CD4-positive, alpha-beta T cell (primary cell): ENCODE results near the gene PIGU. TPM values are rescaled to one million over a fixed set of nuclear protein-coding genes. Genes with fewer than 3 reads are reported as not detected.
"Not testable (repeated sequence)": the region's sequence is repeated elsewhere in the genome, so short reads cannot be mapped to it uniquely, and the experiment has no call there.

ENCODE experiments used
- ATAC-seq: fragments of 200-7000 bp; cut with Tn5 transposase; one replicate; pipeline ENCODE4 v1.10.0; 2022; ENCODE audit warnings: mild to moderate bottlenecking; ENCODE audit not compliant: poor library complexity
- CTCF ChIA-PET: fragments of 350-600 bp; sonication (Branson Sonifier 250); formaldehyde crosslinking; loops from one replicate; lab custom pipeline; 2021; ENCODE audit warnings: antibody characterized with exemption, inconsistent platforms; lab: Charles Lee
- POLR2A ChIA-PET: fragments of 350-600 bp; sonication (Branson Sonifier 250); formaldehyde crosslinking; loops from one replicate; lab custom pipeline; 2021; ENCODE audit warnings: antibody characterized with exemption, inconsistent platforms; lab: Charles Lee
- DNase-seq, 14 experiments: peaks; one replicate each; pipeline ENCODE4 v3.0.0-alpha.2; 2013 to 2020; ENCODE audit warnings: mixed read lengths in 2 of 14
- H3K27ac ChIP-seq, 2 donors: one replicate each; pipeline versions ENCODE4 v1.5.1 to v1.7.0; 2013; ENCODE audit warnings: low read length in 2 of 2, low read depth in 1 of 2, mild to moderate bottlenecking in 1 of 2
- H3K27me3 ChIP-seq, 2 experiments: 1 replicate in 1 of 2; 2 replicates in 1 of 2; pipeline versions ENCODE4 v1.6.1 to v1.7.0; 2013; ENCODE audit warnings: low read length in 2 of 2, control low read depth in 1 of 2, mild to moderate bottlenecking in 1 of 2, moderate library complexity in 1 of 2; ENCODE audit not compliant: insufficient read depth in 2 of 2, control insufficient read depth in 1 of 2
- H3K36me3 ChIP-seq: one replicate; pipeline ENCODE4 v1.6.1; 2013; ENCODE audit warnings: low read length, control low read depth; ENCODE audit not compliant: insufficient read depth
- H3K4me1 ChIP-seq: one replicate; pipeline ENCODE4 v1.6.1; 2013; ENCODE audit warnings: low read length, control low read depth; ENCODE audit not compliant: insufficient read depth
- H3K4me3 ChIP-seq: one replicate; pipeline ENCODE4 v1.5.1; 2013; ENCODE audit warnings: mild to moderate bottlenecking, low read length, moderate library complexity
- H3K9me3 ChIP-seq, 2 experiments: 1 replicate in 1 of 2; 2 replicates in 1 of 2; pipeline versions ENCODE4 v1.6.1 to v1.7.0; 2013; ENCODE audit warnings: low read length in 2 of 2, mild to moderate bottlenecking in 2 of 2, control low read depth in 1 of 2, moderate library complexity in 1 of 2; ENCODE audit not compliant: control insufficient read depth in 1 of 2, insufficient read depth in 1 of 2
- H3K27ac Mint-ChIP-seq: one replicate; pipeline ENCODE4 v1.8.0; 2020; ENCODE audit warnings: mixed read lengths
- H3K27me3 Mint-ChIP-seq: one replicate; pipeline ENCODE4 v1.8.0; 2021; ENCODE audit warnings: mixed read lengths
- H3K36me3 Mint-ChIP-seq: one replicate; pipeline ENCODE4 v1.8.0; 2021; ENCODE audit warnings: low read depth, mixed read lengths
- H3K4me1 Mint-ChIP-seq: one replicate; pipeline ENCODE4 v1.8.0; 2021; ENCODE audit warnings: low read depth, mixed read lengths
- H3K4me3 Mint-ChIP-seq: one replicate; pipeline ENCODE4 v1.8.0; 2020; ENCODE audit warnings: mild to moderate bottlenecking, mixed read lengths
- H3K9me3 Mint-ChIP-seq: one replicate; pipeline ENCODE4 v1.8.0; 2020; ENCODE audit warnings: mixed read lengths
- CTCF ChIP-seq: fragments of 200-600 bp; IDR thresholded peaks from one replicate; pipeline ENCODE4 v1.8.0; 2022; ENCODE audit warnings: antibody characterized with exemption, mild to moderate bottlenecking
- intact Hi-C, 2 experiments: fragments of 100-400 bp; cut with DNase I in 1 of 2; cut with micrococcal nuclease in 1 of 2; formaldehyde crosslinking; loops; one replicate each; pipeline versions ENCODE4 v1.15.1 to v1.9.0; 2023 to 2025; cut with DNase I, micrococcal nuclease
- polyA plus RNA-seq, 2 donors: library from polyadenylated mRNA; unstranded; fragments of 120-200 nt; gene quantifications; one replicate each; pipeline ENCODE4 v1.2.1, GENCODE V29; 2013
- total RNA-seq, 174 experiments: library from RNA in 2 of 174; stranded (reverse) in 2 of 174; gene quantifications; one replicate each; pipeline ENCODE4 v1.2.3 and lab custom pipeline; 2021 to 2026

The PIGU gene
- total RNA-seq (1 to 10 TPM; 4.6 to 5.5 TPM), total RNA-seq (lab: John Stamatoyannopoulos, UW) (5.1 to 32.4 (median 15.2) reads per million in 172 experiments)
- polyA plus RNA-seq (2013, experiment 1 of 2), result 12.7 TPM
- polyA plus RNA-seq (2013, experiment 2 of 2), result 13.1 TPM

GRCh38 chr20:34676642-34677373 is at the start of gene PIGU:
Gene PIGU, minus strand, starts transcription at chr20:34677092. Its CDS starts 7 bp downstream, at chr20:34677085.
- Histone ChIP-seq H3K36me3 (no peaks in the 10 kb centered on the region), H3K4me1 (peaks cover 13% of the 10 kb centered on the region), H3K9me3 (no peaks in the 10 kb centered on the region), H3K4me3 (peak within 1 kb of the TSS; percentile 88), H3K27me3 (no peaks in the 10 kb centered on the region), H3K27ac (peak within 1 kb of the TSS; percentile 53 to 87)
- intact Hi-C loops, result loop anchor here (1.0 to 10.0 kb wide), 8 partner anchors 27 to 1788 kb away; partner anchors contain the start of genes TP53INP2 (in 2 of the 2), AHCY (in 1 of the 2), ITCH (in 1 of the 2) and MMP24OS (in 1 of the 2)
- H3K9me3 Mint-ChIP-seq, result no peaks in the 10 kb centered on the region
- no peaks in the 10 kb centered on the region for H3K27me3 Mint-ChIP-seq
- DNase-seq, result peak; percentile 93 to 98 (median 95)
- H3K4me1 Mint-ChIP-seq, result peaks cover 26% of the 10 kb centered on the region
- TF ChIP-seq CTCF, result peak; percentile 21
- H3K36me3 Mint-ChIP-seq, result peaks cover 10% of the 10 kb centered on the region
- H3K27ac Mint-ChIP-seq, result peak within 1 kb of the TSS; percentile 88
- peak; percentile 96 for ATAC-seq
- peak within 1 kb of the TSS; percentile 93 for H3K4me3 Mint-ChIP-seq
- POLR2A ChIA-PET, result interaction anchor here (0.5 to 2.0 kb wide), 20 partner anchors 13 to 1705 kb away, joined by 3 to 24 read pairs (median 4); partner anchors contain the start of genes DYNLRB1, EIF2S2, ITCH and MAP1LC3A
- CTCF ChIA-PET, result interaction anchor here (0.6 to 1.6 kb wide), 4 partner anchors 27 to 950 kb away, joined by 3 to 7 read pairs (median 4); partner anchors contain the start of gene TP53INP2

- no peaks in the 10 kb centered on the region for H3K9me3 ChIP-seq
- H3K36me3 ChIP-seq, result peaks cover 42% of the 10 kb centered on the region
- DNase-seq (no peak), ATAC-seq (no peak)
- Mint-ChIP-seq H3K4me1 (no peaks in the 10 kb centered on the region), H3K4me3 (no peak overlapping the region), H3K27me3 (no peaks in the 10 kb centered on the region), H3K27ac (no peak overlapping the region), H3K9me3 (no peaks in the 10 kb centered on the region), H3K36me3 (peaks cover 75% of the 10 kb centered on the region)
- ChIA-PET POLR2A (interaction anchor here (0.7 kb wide), 1 partner anchor 322 kb away, joined by 4 read pairs; no protein-coding TSS in a partner anchor), CTCF (no interaction called here)
- TF ChIP-seq CTCF, result no peak
- no peak overlapping the region for H3K4me3 ChIP-seq
- H3K4me1 ChIP-seq, result no peaks in the 10 kb centered on the region
- no peak overlapping the region for H3K27ac ChIP-seq
- H3K27me3 ChIP-seq, result no peaks in the 10 kb centered on the region
- intact Hi-C loops, result no loop called here
Observed at GRCh38 chr20:34724172-34724571, 47.3 kb upstream of the PIGU start.

GRCh38 chr20:34722560-34722959 is 45.7 kb upstream of the PIGU start:
- H3K9me3 ChIP-seq, DNase-seq, H3K4me3 ChIP-seq, H3K4me1 Mint-ChIP-seq, intact Hi-C loops, H3K27me3 Mint-ChIP-seq, H3K4me1 ChIP-seq, H3K9me3 Mint-ChIP-seq, H3K27ac ChIP-seq, POLR2A ChIA-PET, H3K4me3 Mint-ChIP-seq, ATAC-seq, H3K27ac Mint-ChIP-seq, H3K27me3 ChIP-seq: not testable (repeated sequence)
- peaks cover 74% of the 10 kb centered on the region for H3K36me3 Mint-ChIP-seq
- CTCF ChIA-PET, result interaction anchor here (1.4 kb wide), 1 partner anchor 47 kb away, joined by 3 read pairs; no protein-coding TSS in a partner anchor
- peaks cover 43% of the 10 kb centered on the region for H3K36me3 ChIP-seq
